Measurements from ENCODE around the gene NRG2.

The NRG2 gene

DNA sequence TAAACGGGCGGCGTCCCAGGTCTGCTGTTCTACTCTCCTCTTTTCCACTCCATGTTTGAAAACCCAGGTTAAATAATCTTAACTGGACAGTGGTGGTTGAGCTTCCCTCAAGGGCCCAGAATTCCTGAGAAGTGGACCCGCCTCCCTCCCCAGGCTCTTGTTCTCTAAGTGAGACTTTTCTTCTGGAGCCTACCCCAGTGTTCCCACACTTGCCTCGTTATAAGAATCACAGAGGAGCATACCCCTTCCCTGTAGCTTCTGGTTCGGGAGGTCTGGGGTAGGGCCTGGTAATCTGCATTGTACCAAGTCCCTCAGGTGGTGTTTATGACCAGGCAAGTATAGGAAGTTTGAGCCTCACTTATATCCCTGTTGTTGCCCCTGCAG is 235.5 kb downstream of the NRG2 start:
- H3K4me3 ChIP-seq (ENCODE audit: low read depth, low read length): no peak overlapping the region
- no peak for DNase-seq (ENCODE audit: low read depth)
- TF ChIP-seq POLR2A (IDR thresholded peaks at IDR 0.05; ENCODE audit: extremely low read depth, insufficient read length) (no peak), MYC (IDR thresholded peaks at IDR 0.05; ENCODE audit: low read depth, low read length) (no peak), CTCF (IDR thresholded peaks at IDR 0.05; ENCODE audit: low read depth, low read length) (no peak)
- TF ChIP-seq, protein P1, sequence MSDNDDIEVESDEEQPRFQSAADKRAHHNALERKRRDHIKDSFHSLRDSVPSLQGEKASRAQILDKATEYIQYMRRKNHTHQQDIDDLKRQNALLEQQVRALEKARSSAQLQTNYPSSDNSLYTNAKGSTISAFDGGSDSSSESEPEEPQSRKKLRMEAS (IDR thresholded peaks at IDR 0.05; ENCODE audit: low read depth, low read length): no peak

DNA sequence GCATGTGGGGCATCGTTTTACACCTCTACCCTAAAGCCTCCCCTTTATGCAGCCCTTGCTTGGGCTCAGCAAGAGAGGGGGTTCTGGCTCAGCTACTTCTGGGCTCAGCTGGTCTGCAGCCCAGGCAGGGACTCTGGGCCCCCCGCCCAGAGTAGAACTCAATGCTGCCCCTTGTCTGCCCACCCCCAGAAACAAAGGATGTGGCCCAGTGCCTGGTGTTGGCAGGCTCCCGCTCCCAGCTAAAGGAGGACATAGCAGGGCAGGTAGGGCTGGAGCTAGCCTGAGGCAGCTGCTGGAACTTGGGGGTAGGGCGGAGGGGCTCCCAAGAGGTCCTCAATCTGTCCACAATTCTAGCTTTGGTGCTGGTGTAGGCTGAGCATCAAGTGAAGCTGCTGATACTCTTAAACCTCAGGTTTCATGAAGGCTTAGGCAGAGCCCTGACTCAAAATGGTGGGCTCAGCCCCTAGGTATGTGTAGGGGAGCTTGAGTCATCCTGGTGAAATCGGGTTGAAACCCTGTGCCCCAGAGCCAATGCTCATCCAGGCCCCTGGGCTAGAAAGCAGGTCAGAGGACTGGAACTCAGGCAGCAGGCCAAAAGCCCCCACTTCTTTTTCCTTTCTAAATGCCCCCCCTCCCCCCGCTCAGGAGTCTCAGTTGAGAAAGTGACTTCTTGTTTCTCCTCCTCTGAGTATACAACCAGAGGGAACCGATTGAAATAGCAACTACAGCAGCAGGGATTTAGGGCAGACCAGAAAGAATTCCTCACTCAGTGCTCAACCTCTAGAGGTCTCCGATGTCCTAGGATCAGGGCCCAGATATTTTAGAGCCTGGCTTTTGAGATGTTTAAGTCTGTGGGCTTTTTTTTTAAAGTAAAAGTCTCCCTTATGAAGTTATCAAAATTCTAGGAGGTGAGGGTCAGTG is 236.1 kb downstream of the NRG2 start:
- H3K4me3 ChIP-seq (ENCODE audit: low read depth, low read length): no peak overlapping the region
- DNase-seq (ENCODE audit: low read depth): no peak
- TF ChIP-seq POLR2A (IDR thresholded peaks at IDR 0.05; ENCODE audit: extremely low read depth, insufficient read length) (no peak), MYC (IDR thresholded peaks at IDR 0.05; ENCODE audit: low read depth, low read length) (no peak), CTCF (IDR thresholded peaks at IDR 0.05; ENCODE audit: low read depth, low read length) (no peak)
- TF ChIP-seq, protein P1 (IDR thresholded peaks at IDR 0.05; ENCODE audit: low read depth, low read length): no peak

GRCh38 chr5:139806111-139806510 is 237.0 kb downstream of the NRG2 start:
- no peak for DNase-seq (ENCODE audit: low read depth)
- TF ChIP-seq, protein P1 (IDR thresholded peaks at IDR 0.05; ENCODE audit: low read depth, low read length): no peak
- TF ChIP-seq CTCF (IDR thresholded peaks at IDR 0.05; ENCODE audit: low read depth, low read length) (no peak), MYC (IDR thresholded peaks at IDR 0.05; ENCODE audit: low read depth, low read length) (no peak), POLR2A (IDR thresholded peaks at IDR 0.05; ENCODE audit: extremely low read depth, insufficient read length) (no peak)
- H3K4me3 ChIP-seq (ENCODE audit: low read depth, low read length): no peak overlapping the region

DNA sequence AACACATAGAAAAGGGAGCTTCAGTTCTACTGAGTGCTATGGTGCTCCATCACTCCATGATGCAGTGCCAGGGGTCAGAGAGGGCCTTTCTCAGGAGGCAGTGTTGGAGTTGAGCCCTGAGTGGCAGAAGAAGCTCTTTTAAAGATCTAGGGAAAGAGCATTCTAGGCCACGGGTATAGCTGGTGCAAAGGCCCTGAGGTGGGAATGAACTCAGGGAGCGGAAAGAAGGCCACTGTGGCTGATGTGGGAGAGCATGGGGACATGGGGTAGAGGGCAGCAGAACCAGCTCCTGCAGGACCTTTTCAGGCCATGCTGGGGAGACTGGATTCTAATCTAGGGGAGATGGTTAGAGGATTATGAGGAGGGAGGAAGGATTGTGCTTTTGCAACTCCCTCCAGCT is 237.6 kb downstream of the NRG2 start:
- no peak overlapping the region for H3K4me3 ChIP-seq (ENCODE audit: low read depth, low read length)
- TF ChIP-seq MYC (IDR thresholded peaks at IDR 0.05; ENCODE audit: low read depth, low read length) (no peak), POLR2A (IDR thresholded peaks at IDR 0.05; ENCODE audit: extremely low read depth, insufficient read length) (no peak), CTCF (IDR thresholded peaks at IDR 0.05; ENCODE audit: low read depth, low read length) (no peak)
- TF ChIP-seq, protein P1 (IDR thresholded peaks at IDR 0.05; ENCODE audit: low read depth, low read length): no peak
- no peak for DNase-seq (ENCODE audit: low read depth)

DNA sequence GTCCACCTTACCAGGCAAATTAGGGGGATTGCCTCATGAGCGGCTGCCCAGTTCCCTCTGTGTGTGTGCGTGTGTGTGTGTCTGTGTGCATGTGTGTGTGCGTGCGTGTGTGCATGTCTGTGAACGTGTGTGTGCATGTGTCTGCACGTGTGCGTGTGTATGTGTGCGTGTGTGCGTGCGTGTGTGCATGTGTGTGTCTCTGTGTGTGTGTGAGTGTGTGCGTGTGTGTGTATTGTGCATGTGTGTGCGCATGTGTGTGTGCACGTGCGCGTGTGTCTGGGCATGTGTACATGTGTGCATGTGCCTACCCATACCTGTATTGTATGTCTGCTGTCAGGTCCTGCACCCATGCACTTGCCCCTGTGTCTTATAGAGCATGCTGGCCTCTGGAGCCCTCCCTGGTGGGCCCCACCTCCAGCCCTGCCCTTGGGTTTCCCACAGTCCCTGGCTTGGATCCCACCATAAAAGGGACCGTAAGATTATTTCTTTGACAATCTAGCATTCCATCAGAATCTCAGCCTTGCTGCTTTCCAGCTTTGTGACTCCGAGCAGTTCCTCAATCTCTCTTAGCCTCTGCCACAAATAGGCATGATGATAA is 238.2 kb downstream of the NRG2 start:
- DNase-seq (ENCODE audit: low read depth): no peak
- TF ChIP-seq, protein P1 (IDR thresholded peaks at IDR 0.05; ENCODE audit: low read depth, low read length): no peak
- no peak for TF ChIP-seq POLR2A (IDR thresholded peaks at IDR 0.05; ENCODE audit: extremely low read depth, insufficient read length)
- TF ChIP-seq CTCF (IDR thresholded peaks at IDR 0.05; ENCODE audit: low read depth, low read length): no peak
- no peak for TF ChIP-seq MYC (IDR thresholded peaks at IDR 0.05; ENCODE audit: low read depth, low read length)
- H3K4me3 ChIP-seq (ENCODE audit: low read depth, low read length): no peak overlapping the region

Data from NB4 (cell line).